Right ventricle myocardium inferior (tissue), 1 donor: ENCODE results near the gene TIGD2. TPM values are rescaled to one million over a fixed set of nuclear protein-coding genes. Genes with fewer than 3 reads are reported as not detected.

Experiments used
- ATAC-seq: fragments of 200-7000 bp; cut with Tn5 transposase; one replicate; pipeline ENCODE4 v1.9.1; 2020; ENCODE audit warnings: mild to moderate bottlenecking, moderate library complexity
- DNase-seq: peaks from one replicate; pipeline ENCODE4 v3.0.0; 2021; ENCODE audit errors: missing footprints
- intact Hi-C: fragments of 100-400 bp; cut with DNase I; formaldehyde crosslinking; loops from one replicate; pipeline ENCODE4 v1.11.0; 2022
- total RNA-seq: library from RNA; stranded (reverse); fragmentation: NEBNext Ultra II Directional; extraction: Animal tissue kit (Norgen Biotek cat#: 25700); gene quantifications from one replicate; pipeline ENCODE4 v1.2.1, GENCODE V29; 2021
- donor health status: DM: no; HTN: yes; CAD: no; lungs with severe emphysema.

TIGD2 gene
- total RNA-seq, 1 donor from 2014 or later, result 2.3 TPM

- ATAC-seq (no peak), DNase-seq (no peak)
- intact Hi-C loops, result loop anchor here (5.0 kb wide), 1 partner anchor 276 kb away; no protein-coding TSS in a partner anchor
These were observed 45.0 kb downstream of the TIGD2 start for GRCh38 chr4:89156174-89156914.

- ATAC-seq, result no peak
- intact Hi-C loops, result loop anchor here (2.0 to 5.0 kb wide), 2 partner anchors 47 to 275 kb away; partner anchors contain the start of gene TIGD2
These were observed 46.2 kb downstream of the TIGD2 start for GRCh38 chr4:89157488-89158024.

GRCh38 chr4:89158884-89159503 lies 47.7 kb downstream of the TIGD2 start:
- no peak for ATAC-seq
- intact Hi-C loops, result loop anchor here (2.0 to 5.0 kb wide), 2 partner anchors 48 to 273 kb away; partner anchors contain the start of gene TIGD2
- DNase-seq, result no peak

More at GRCh38 chr4:89157488-89158024, 46.2 kb downstream of the TIGD2 start:
- no peak for DNase-seq

GRCh38 chr4:89160806-89161205 lies 49.5 kb downstream of the TIGD2 start:
- ATAC-seq (no peak), DNase-seq (no peak)
- intact Hi-C loops, result no loop called here

- intact Hi-C loops, result no loop called here
- ATAC-seq, result no peak
- DNase-seq, result no peak
These were observed 50.5 kb downstream of the TIGD2 start for GRCh38 chr4:89161841-89162240.

- ATAC-seq (no peak), DNase-seq (no peak)
- intact Hi-C loops, result no loop called here
These were observed 51.2 kb downstream of the TIGD2 start for GRCh38 chr4:89162496-89162895.

GRCh38 chr4:89162987-89163386 lies 51.7 kb downstream of the TIGD2 start:
- intact Hi-C loops, result no loop called here
- DNase-seq, result no peak
- ATAC-seq, result no peak

GRCh38 chr4:89164400-89164799 lies 53.1 kb downstream of the TIGD2 start:
- no peak for DNase-seq
- intact Hi-C loops, result no loop called here
- ATAC-seq, result no peak

Other genes with a start within 250 kb of the TIGD2 start
- 17.3 TPM for gene FAM13A, start 54.3 kb upstream of the TIGD2 start, total RNA-seq
- gene GPRIN3, start 196.3 kb downstream of the TIGD2 start, total RNA-seq, result 5.9 TPM